ENCODE results near the gene ATP5IF1. TPM values are rescaled to one million over a fixed set of nuclear protein-coding genes. Genes with fewer than 3 reads are reported as not detected.

The ATP5IF1 gene
- total and polyA plus RNA-seq, 2 of the 13 experiments (the other 11 are each of a cell fraction or from before 2014, with no cell fraction given): 97.7 to 131 TPM

DNA sequence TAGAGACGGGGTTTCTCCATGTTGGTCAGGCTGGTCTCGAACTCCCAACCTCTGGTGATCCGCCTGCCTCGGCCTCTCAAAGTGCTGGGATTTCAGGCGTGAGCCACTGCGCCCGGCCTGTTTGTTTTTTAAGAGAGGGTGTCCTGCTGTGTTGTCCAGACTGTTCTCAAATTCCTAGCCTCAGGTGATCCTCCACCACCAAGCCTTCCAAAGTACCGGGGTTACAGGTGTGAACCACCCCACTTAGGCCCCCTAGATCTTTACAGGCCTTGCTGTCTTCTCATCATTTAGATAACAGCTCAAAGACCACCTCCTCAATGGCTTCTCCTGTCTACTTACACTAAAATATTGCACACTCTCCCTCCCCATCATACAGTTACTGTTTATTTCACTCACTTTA, 29.7 kb downstream of the ATP5IF1 start:
- H3K9ac ChIP-seq (ENCODE audit: insufficient read depth, low read depth, low read length): no peak overlapping the region
- BruUV-seq (replicated peaks): no TSS peak
- no peak for ATAC-seq
- ChIA-PET CTCF (ENCODE audit: low intra/inter-chr PET ratio, low total read pairs) (no interaction called here), POLR2A (interaction anchor here (1.0 to 1.7 kb wide), 2 partner anchors 7 to 63 kb away, joined by 3 to 10 read pairs; partner anchors contain the start of gene MED18)
- FAIRE-seq: no peak
- H2AFZ ChIP-seq (ENCODE audit: low read length): no peak overlapping the region
- H3K4me1 ChIP-seq (ENCODE audit: insufficient read depth, low read length): peaks cover 93% of the 10 kb centered on the region
- in situ Hi-C loops (cut with HindIII; ENCODE audit: extremely low pct_ligation_motif_present, low pct_unique_long_range_greater_than_20kb): no loop called here
- TF ChIP-seq CHCHD3 (CRISPR knock-in tag; IDR thresholded peaks at IDR 0.05) (no peak), MIXL1 (CRISPR knock-in tag; IDR thresholded peaks at IDR 0.05) (no peak), ZFP36L2 (CRISPR knock-in tag; IDR thresholded peaks at IDR 0.05) (no peak), SOX13 (IDR thresholded peaks at IDR 0.05) (no peak), SOX13 (CRISPR knock-in tag; conservative IDR thresholded peaks at IDR 0.05 in 1 of 2, IDR thresholded peaks at IDR 0.05 in 1 of 2) (no peak), HIVEP1 (CRISPR knock-in tag; IDR thresholded peaks at IDR 0.05) (no peak), FOSL1 (CRISPR knock-in tag; IDR thresholded peaks at IDR 0.05; ENCODE audit: borderline replicate concordance) (no peak), ZNF563 (CRISPR knock-in tag; IDR thresholded peaks at IDR 0.05) (no peak), WIZ (CRISPR knock-in tag; IDR thresholded peaks at IDR 0.05) (no peak), IRF2 (CRISPR knock-in tag; IDR thresholded peaks at IDR 0.05) (no peak), BRD4 (CRISPR knock-in tag; IDR thresholded peaks at IDR 0.05) (no peak), RFXAP (CRISPR knock-in tag; IDR thresholded peaks at IDR 0.05; ENCODE audit: borderline replicate concordance) (no peak), CENPT (CRISPR knock-in tag; IDR thresholded peaks at IDR 0.05; ENCODE audit: low read depth) (no peak), HES4 (CRISPR knock-in tag; IDR thresholded peaks at IDR 0.05; ENCODE audit: borderline replicate concordance) (no peak), SKI (IDR thresholded peaks at IDR 0.05; ENCODE audit: partially characterized antibody) (no peak), ISL2 (CRISPR knock-in tag; IDR thresholded peaks at IDR 0.05) (no peak)
- TF ChIP-seq, protein P1, sequence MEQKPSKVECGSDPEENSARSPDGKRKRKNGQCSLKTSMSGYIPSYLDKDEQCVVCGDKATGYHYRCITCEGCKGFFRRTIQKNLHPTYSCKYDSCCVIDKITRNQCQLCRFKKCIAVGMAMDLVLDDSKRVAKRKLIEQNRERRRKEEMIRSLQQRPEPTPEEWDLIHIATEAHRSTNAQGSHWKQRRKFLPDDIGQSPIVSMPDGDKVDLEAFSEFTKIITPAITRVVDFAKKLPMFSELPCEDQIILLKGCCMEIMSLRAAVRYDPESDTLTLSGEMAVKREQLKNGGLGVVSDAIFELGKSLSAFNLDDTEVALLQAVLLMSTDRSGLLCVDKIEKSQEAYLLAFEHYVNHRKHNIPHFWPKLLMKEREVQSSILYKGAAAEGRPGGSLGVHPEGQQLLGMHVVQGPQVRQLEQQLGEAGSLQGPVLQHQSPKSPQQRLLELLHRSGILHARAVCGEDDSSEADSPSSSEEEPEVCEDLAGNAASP (CRISPR knock-in tag; IDR thresholded peaks at IDR 0.05; ENCODE audit: borderline replicate concordance): no peak
- no peak overlapping the region for H3K4me2 ChIP-seq (ENCODE audit: low read depth, low read length)
- DNase-seq (ENCODE audit: low spot score): no peak
- H3K79me2 ChIP-seq (ENCODE audit: insufficient read depth, low read length): peaks cover 82% of the 10 kb centered on the region
- no peaks in the 10 kb centered on the region for H3K9me3 ChIP-seq (ENCODE audit: low read length)
- no peak overlapping the region for H3K27ac ChIP-seq (ENCODE audit: extremely low read length, insufficient read depth, low read length)
- H3K36me3 ChIP-seq (replicated peaks in 1 of 2; ENCODE audit: control insufficient read depth in 1 of 2, insufficient read depth in 2 of 2, low read length in 2 of 2): peaks cover 2 to 7% of the 10 kb centered on the region in 2 experiments; a peak in 3 of 5 replicates
- 90% methylated on average over 7 of the region's 8 CpGs for WGBS (ENCODE audit: low lambda C conversion rate)
- H3K4me3 ChIP-seq (replicated peaks in 1 of 3; ENCODE audit: insufficient read depth in 1 of 3, low read depth in 2 of 3, low read length in 3 of 3): no peak overlapping the region
- intact Hi-C loops (cut with micrococcal nuclease; ENCODE audit: unreplicated experiment): loop anchor here (10.0 kb wide), 1 partner anchor 59 kb away; the partner anchor contains the start of gene MED18
- peaks cover 68% of the 10 kb centered on the region for H4K20me1 ChIP-seq (ENCODE audit: insufficient read depth, low read length)
- no peaks in the 10 kb centered on the region for H3K27me3 ChIP-seq (ENCODE audit: control insufficient read depth in 1 of 2, insufficient read depth in 2 of 2, low read length in 2 of 2)

Measured in HepG2 (cell line).